Gastroesophageal sphincter (tissue), 4 donors: Measurements from ENCODE around the gene ANKZF1. TPM values are rescaled to one million over a fixed set of nuclear protein-coding genes. Genes with fewer than 3 reads are reported as not detected.
"Not testable (repeated sequence)": the region's sequence is repeated elsewhere in the genome, so short reads cannot be mapped to it uniquely, and the experiment has no call there.

ENCODE experiments used
- ATAC-seq: fragments of 150-250 bp; one replicate; pipeline ENCODE4 v1.9.1; 2016; ENCODE audit warnings: mild to moderate bottlenecking, moderate library complexity
- H3K27ac ChIP-seq, 4 donors: fragments of 200-600 bp; sonication (generic) in 3 of 4; 1 replicate in 3 of 4; 2 replicates in 1 of 4; pipeline ENCODE4 v1.5.1; 2016 to 2019
- H3K27me3 ChIP-seq: fragments of 200-600 bp; sonication (generic); one replicate; pipeline ENCODE4 v1.5.1; 2019
- H3K36me3 ChIP-seq, 2 donors: fragments of 200-600 bp; sonication (generic); one replicate each; pipeline ENCODE4 v1.5.1; 2019; ENCODE audit warnings: control low read depth in 1 of 2
- H3K4me1 ChIP-seq, 3 donors: fragments of 200-600 bp; sonication (generic); 1 replicate in 2 of 3; 2 replicates in 1 of 3; pipeline ENCODE4 v1.5.1; 2016 to 2019; ENCODE audit warnings: control low read depth in 2 of 3
- H3K4me3 ChIP-seq, 2 donors: fragments of 200-600 bp; sonication (generic); one replicate each; pipeline ENCODE4 v1.5.1; 2019; ENCODE audit warnings: mild to moderate bottlenecking in 1 of 2, moderate library complexity in 1 of 2
- H3K9me3 ChIP-seq, 3 donors: fragments of 200-600 bp; sonication (generic); one replicate each; pipeline ENCODE4 v1.5.1; 2017 to 2019; ENCODE audit warnings: control low read depth in 2 of 3
- CTCF ChIP-seq, 4 experiments: fragments of 200-600 bp in 2 of 4; fragments of 450-650 bp in 2 of 4; sonication (generic) in 1 of 4; IDR thresholded peaks; one replicate each; pipeline ENCODE4 v1.5.1; 2017 to 2019; ENCODE audit warnings: antibody characterized with exemption in 4 of 4, mild to moderate bottlenecking in 2 of 4, moderate library complexity in 2 of 4
- EP300 ChIP-seq: sonication (generic); formaldehyde crosslinking; IDR thresholded peaks from one replicate; pipeline ENCODE4 v1.6.1; 2017; ENCODE audit warnings: antibody characterized with exemption, mild to moderate bottlenecking
- POLR2A ChIP-seq, 2 donors: fragments of 450-650 bp; IDR thresholded peaks; one replicate each; pipeline ENCODE4 v1.6.1; 2017; ENCODE audit warnings: antibody characterized with exemption in 2 of 2, mild to moderate bottlenecking in 2 of 2, moderate library complexity in 1 of 2
- POLR2AphosphoS5 ChIP-seq: sonication (generic); formaldehyde crosslinking; IDR thresholded peaks from one replicate; pipeline ENCODE4 v1.6.1; 2017; ENCODE audit warnings: antibody characterized with exemption
- WGBS, 2 donors: methylation state at CpG; one replicate each; pipeline ENCODE4 v1.1.5; 2018; ENCODE audit warnings: low coverage in 1 of 2; 5-methylcytosine and 5-hydroxymethylcytosine counted together
- total RNA-seq, 4 donors: library from RNA; depleted of rRNA; stranded (reverse); fragments of >200 nt; gene quantifications; one replicate each; pipeline ENCODE4 v1.1.0, GENCODE V29; 2016

The ANKZF1 gene
- total RNA-seq, 4 donors from 2014 or later = 24.3 to 48.4 (median 25.1) TPM

- TF ChIP-seq POLR2A (IDR thresholded peaks at IDR 0.05) = no peak
- no peak for TF ChIP-seq CTCF (IDR thresholded peaks at IDR 0.05)
- TF ChIP-seq EP300 = no peak
- TF ChIP-seq POLR2AphosphoS5 = no peak
- Histone ChIP-seq H3K36me3 (no peaks in the 10 kb centered on the region), H3K27ac (no peak overlapping the region), H3K4me1 (no peaks in the 10 kb centered on the region), H3K9me3 (no peaks in the 10 kb centered on the region), H3K27me3 (peaks cover 18% of the 10 kb centered on the region), H3K4me3 (no peak overlapping the region)
- 68 to 71% methylated on average over 4 to 7 of the region's 12 CpGs for WGBS, 2 donors
- no peak for ATAC-seq
Measured at GRCh38 chr2:219199470-219200211, 30.0 kb upstream of the ANKZF1 start.

GRCh38 chr2:219200502-219201326 is 28.9 kb upstream of the ANKZF1 start:
- H3K4me3 ChIP-seq, H3K27ac ChIP-seq, ATAC-seq, H3K36me3 ChIP-seq, H3K9me3 ChIP-seq, H3K4me1 ChIP-seq: not testable (repeated sequence)
- WGBS, 2 donors = 62 to 85% methylated on average over 13 to 16 of the region's 26 CpGs
- H3K27me3 ChIP-seq = peaks cover 18% of the 10 kb centered on the region

- H3K27me3 ChIP-seq = peaks cover 18% of the 10 kb centered on the region
- not testable (repeated sequence) for ATAC-seq, H3K4me1 ChIP-seq
Measured at GRCh38 chr2:219201331-219201730, 28.3 kb upstream of the ANKZF1 start.

GRCh38 chr2:219204425-219205164 is 25.0 kb upstream of the ANKZF1 start:
- no peak overlapping the region for H3K4me3 ChIP-seq
- no peak overlapping the region for H3K27ac ChIP-seq
- no peaks in the 10 kb centered on the region for H3K9me3 ChIP-seq
- H3K4me1 ChIP-seq = peaks cover 0 to 29% (median 9%) of the 10 kb centered on the region in 3 donors
- WGBS, 2 donors = 81 to 88% methylated on average over 6 of the region's 7 CpGs
- peaks cover 0 to 14% of the 10 kb centered on the region in 2 donors for H3K36me3 ChIP-seq
- ATAC-seq = no peak
- H3K27me3 ChIP-seq = peaks cover 7% of the 10 kb centered on the region
- no peak for TF ChIP-seq EP300
- no peak for TF ChIP-seq POLR2A (IDR thresholded peaks at IDR 0.05)
- no peak for TF ChIP-seq POLR2AphosphoS5
- no peak for TF ChIP-seq CTCF (IDR thresholded peaks at IDR 0.05)

More at GRCh38 chr2:219201331-219201730, 28.3 kb upstream of the ANKZF1 start:
- not testable (repeated sequence) for H3K4me3 ChIP-seq, H3K36me3 ChIP-seq, H3K9me3 ChIP-seq, H3K27ac ChIP-seq
- WGBS, 2 donors = no CpG with 5 or more reads among the region's 21 CpGs

GRCh38 chr2:219205165-219205538 is 24.5 kb upstream of the ANKZF1 start:
- peaks cover 0 to 19% of the 10 kb centered on the region in 2 donors for H3K36me3 ChIP-seq
- H3K27ac ChIP-seq = no peak overlapping the region
- WGBS, 2 donors = 68 to 72% methylated on average over 3 to 4 of the region's 5 CpGs
- H3K27me3 ChIP-seq = peaks cover 4% of the 10 kb centered on the region
- ATAC-seq = no peak
- no peaks in the 10 kb centered on the region for H3K9me3 ChIP-seq
- no peak for TF ChIP-seq EP300
- no peak for TF ChIP-seq CTCF (IDR thresholded peaks at IDR 0.05)
- TF ChIP-seq POLR2AphosphoS5 = no peak
- TF ChIP-seq POLR2A (IDR thresholded peaks at IDR 0.05) = no peak
- peaks cover 0 to 29% (median 9%) of the 10 kb centered on the region in 3 donors for H3K4me1 ChIP-seq
- H3K4me3 ChIP-seq = no peak overlapping the region
